Brain pericyte (primary cell): Measurements from ENCODE around the gene ABHD10.
"Not testable (repeated sequence)": the region's sequence is repeated elsewhere in the genome, so short reads cannot be mapped to it uniquely, and the experiment has no call there.

Experiments used
- DNase-seq: peaks from one replicate; pipeline ENCODE4 v3.0.0-alpha.2; 2012; ENCODE audit warnings: low read depth, low spot score

ABHD10 gene

DNA sequence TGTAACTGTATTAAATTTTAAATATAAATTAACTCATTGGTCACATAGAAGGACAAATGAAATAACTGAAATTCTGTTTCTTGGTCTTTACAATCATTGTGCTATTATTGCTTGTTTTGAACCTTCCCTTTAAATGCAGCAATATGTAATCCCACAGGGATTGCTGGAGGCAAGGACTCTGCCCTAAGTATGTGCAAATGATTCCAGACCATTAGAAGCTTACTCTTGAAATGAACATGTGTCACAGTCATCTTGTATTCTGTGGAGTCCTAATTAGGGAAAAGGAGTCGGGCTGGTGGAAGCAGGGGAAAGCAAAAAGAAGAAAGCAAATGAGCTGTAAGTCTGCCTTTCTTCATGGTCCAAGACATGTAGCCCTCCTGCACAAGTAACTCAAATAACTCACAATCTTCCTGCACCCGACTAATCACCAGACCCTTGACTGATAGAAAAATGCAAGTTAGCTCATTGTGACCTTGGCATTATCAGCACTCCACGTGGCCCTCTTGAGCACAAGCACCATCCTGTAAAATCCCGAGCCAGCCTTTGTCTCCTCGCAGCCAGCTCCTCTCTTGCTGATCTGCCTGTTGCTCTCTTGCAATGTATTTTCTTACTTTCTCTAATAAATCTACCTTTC lies 53.4 kb downstream of the ABHD10 start:
- DNase-seq: no peak

DNA sequence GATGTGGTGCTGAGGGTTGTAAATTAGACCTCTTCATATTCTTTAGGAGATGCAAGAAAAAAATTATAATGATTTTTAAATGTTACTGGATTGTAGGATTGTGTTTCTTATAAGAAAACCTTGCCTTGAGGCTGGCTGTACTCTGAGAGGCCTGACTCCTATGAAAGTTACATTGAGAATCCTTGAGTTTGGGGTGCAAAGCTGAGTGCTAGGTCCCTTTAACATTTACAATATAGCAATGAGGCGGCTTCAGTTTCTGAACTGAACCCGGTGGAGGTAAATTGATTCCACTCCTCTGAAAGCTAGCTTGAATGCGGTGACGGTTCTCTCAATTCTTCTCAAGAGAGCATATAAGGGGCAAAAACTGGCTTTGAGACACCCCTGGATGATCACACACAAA lies 55.6 kb downstream of the ABHD10 start, which contains the start of gene TMPRSS7:
Gene TMPRSS7 (plus strand): TSS at position 301 of the 400 bp plus-strand sequence. CDS start 110 bp downstream, outside the sequence.
- DNase-seq: no peak

DNA sequence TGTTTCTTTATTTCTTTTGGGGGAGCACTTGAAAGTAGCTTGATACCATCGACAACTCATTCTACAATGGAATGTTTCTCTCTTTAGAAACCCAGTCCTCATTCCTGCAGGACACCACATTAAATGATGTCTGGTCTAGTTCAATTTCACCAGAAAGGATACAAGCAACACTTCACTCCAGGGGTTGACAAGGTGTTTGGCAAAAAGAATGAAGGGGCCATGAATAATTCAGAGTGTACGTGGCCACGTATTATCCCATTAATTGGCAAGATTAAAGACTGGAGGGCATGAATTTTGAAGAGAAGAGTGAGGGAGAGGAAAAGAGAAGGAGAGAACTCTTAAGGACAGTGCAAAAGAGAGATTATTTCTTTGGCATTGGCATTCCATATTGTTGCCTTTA lies 56.4 kb downstream of the ABHD10 start:
- DNase-seq: no peak

DNA sequence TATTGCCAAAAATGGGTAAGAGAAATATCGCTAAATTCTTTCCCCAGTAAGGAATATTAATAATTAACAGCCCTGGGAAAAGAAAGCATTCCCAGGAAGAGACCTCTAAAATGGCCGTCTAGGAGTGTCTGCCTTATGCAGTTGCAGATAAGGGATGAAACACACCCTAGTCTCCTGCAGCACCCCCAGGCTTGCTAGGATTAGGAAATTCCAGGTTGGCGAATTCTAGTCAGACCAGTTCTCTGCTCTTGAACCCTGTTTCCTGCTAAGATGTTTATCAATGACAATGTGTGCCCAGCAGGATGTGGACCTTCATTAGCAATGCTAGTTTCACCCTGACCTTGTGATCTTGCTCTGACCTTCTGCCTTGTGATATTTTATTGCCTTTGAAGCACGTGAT lies 58.4 kb downstream of the ABHD10 start:
- not testable (repeated sequence) for DNase-seq

DNA sequence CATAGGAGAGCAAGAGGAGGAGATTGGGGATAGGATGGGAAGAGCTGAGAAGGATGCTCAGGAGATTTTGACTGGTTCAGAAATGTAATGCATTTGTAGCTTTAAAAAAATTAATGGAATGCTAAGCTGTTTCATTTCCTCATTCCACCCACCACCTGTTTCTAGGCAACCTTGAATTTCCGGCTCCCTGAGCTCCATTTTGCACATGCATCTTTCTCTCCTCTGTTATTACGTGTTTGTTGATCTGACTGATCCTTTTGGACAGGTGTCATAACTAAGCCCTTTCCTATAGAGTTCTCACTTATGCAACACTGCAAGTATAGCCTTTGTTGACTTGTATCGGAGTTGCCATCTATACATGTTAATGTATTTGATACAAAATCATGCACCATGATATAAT lies 60.0 kb downstream of the ABHD10 start:
- no peak for DNase-seq

DNA sequence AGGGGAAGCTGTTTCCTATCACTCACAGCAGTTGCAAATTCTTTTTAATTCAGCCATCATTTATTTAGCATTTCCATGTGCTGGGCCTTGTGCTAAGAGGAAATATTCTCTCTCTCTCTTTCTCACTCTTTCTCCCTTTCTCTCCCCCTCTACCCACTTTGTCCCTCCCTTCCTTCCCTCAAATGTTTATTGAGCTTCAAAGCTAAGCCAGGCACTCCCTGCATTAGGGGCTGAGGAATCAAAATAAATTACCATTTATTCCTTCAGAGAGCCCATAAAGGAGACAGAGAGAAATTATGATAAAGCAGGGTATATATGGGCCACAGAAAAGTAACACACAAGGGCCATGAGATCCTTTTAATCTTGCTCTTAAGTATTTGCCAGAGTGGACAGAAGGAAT lies 62.5 kb downstream of the ABHD10 start:
- no peak for DNase-seq

DNA sequence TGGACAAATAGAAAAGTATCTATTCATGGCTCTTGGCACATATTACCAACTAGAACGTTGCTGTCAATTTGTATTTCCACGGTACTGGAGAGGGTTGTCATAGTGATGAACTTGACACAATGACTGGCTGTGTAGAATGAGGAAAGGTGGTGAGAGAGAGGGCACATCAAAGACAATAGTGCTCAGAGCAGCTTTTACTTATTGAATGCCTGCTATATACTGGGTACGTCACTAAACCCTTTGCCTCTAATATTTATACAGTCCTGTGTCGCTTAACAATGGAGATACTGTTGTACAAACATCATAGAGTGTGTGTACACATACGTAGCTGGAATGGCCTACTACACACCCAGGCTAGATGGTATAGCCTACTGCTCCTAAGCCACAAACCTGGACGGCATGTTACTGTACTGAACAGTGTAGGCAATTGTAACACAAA lies 64.0 kb downstream of the ABHD10 start:
- no peak for DNase-seq
